AG10803 (cell line): ENCODE results near the gene SLC35C1.

ENCODE experiments used
- DNase-seq: peaks from one replicate; pipeline ENCODE4 v3.0.0; 2010; ENCODE audit warnings: low read depth
- H3K4me3 ChIP-seq: 2 replicates; pipeline ENCODE4 v1.5.1; 2011; ENCODE audit warnings: mild to moderate bottlenecking, low read length, control low read depth
- CTCF ChIP-seq: conservative IDR thresholded peaks from 2 replicates; pipeline ENCODE4 v1.5.1; 2011; ENCODE audit warnings: mild to moderate bottlenecking, low read length, control low read depth, inconsistent platforms

SLC35C1 gene

GRCh38 chr11:45810431-45811108, 5.6 kb downstream of the SLC35C1 start:
- no peak for TF ChIP-seq CTCF
- H3K4me3 ChIP-seq = no peak overlapping the region
- DNase-seq = no peak

GRCh38 chr11:45811109-45811435, 6.1 kb downstream of the SLC35C1 start:
- H3K4me3 ChIP-seq = no peak overlapping the region
- TF ChIP-seq CTCF = no peak
- no peak for DNase-seq

GRCh38 chr11:45811571-45812290, 6.8 kb downstream of the SLC35C1 start:
- no peak for TF ChIP-seq CTCF
- DNase-seq = no peak
- H3K4me3 ChIP-seq = no peak overlapping the region

- no peak for DNase-seq
- no peak for TF ChIP-seq CTCF
- H3K4me3 ChIP-seq = no peak overlapping the region
These were observed 7.9 kb downstream of the SLC35C1 start for GRCh38 chr11:45812581-45813548.

GRCh38 chr11:45815747-45816146, 10.8 kb downstream of the SLC35C1 start:
- DNase-seq = no peak
- H3K4me3 ChIP-seq = no peak overlapping the region

GRCh38 chr11:45816614-45817013, 11.7 kb downstream of the SLC35C1 start:
- DNase-seq = no peak
- no peak overlapping the region for H3K4me3 ChIP-seq
- TF ChIP-seq CTCF = no peak

More at GRCh38 chr11:45815747-45816146, 10.8 kb downstream of the SLC35C1 start:
- TF ChIP-seq CTCF = no peak; the same call in 1 of the 2 replicates
